COLO668 (cell line): ENCODE results near the gene CLIP4.
A peak's percentile ranks its signal among the peaks of the same experiment; 100 is the strongest.
"Not testable (repeated sequence)": the region's sequence is repeated elsewhere in the genome, so short reads cannot be mapped to it uniquely, and the experiment has no call there.

Experiments used
- DNase-seq: peaks from one replicate; lab custom pipeline; 2025; ENCODE audit not compliant: unreplicated experiment; lab: John Stamatoyannopoulos, UW

The CLIP4 gene

GRCh38 chr2:29114946-29115609 is at the start of gene CLIP4:
TSS of gene CLIP4 (plus strand) at chr2:29115415. CDS start at chr2:29121389, 5,974 bp downstream.
- peak; percentile 37 for DNase-seq

- DNase-seq: no peak
These were observed 48.8 kb upstream of the CLIP4 start for GRCh38 chr2:29066271-29066860.

- no peak for DNase-seq
These were observed 48.1 kb upstream of the CLIP4 start for GRCh38 chr2:29066997-29067605.

GRCh38 chr2:29068513-29068912 is 46.7 kb upstream of the CLIP4 start:
- DNase-seq: no peak

GRCh38 chr2:29070526-29070925 is 44.7 kb upstream of the CLIP4 start:
- DNase-seq: no peak

GRCh38 chr2:29071032-29071975 is 43.9 kb upstream of the CLIP4 start:
- no peak for DNase-seq

GRCh38 chr2:29072251-29072650 is 43.0 kb upstream of the CLIP4 start:
- DNase-seq: no peak

GRCh38 chr2:29072971-29073725 is 42.1 kb upstream of the CLIP4 start:
- DNase-seq: no peak

- no peak for DNase-seq
These were observed 41.3 kb upstream of the CLIP4 start for GRCh38 chr2:29073933-29074332.

GRCh38 chr2:29074411-29074810 is 40.8 kb upstream of the CLIP4 start, which contains the start of gene PCARE:
TSS of gene PCARE (minus strand) at chr2:29074523. CDS start at chr2:29074261, 262 bp downstream.
- no peak for DNase-seq

GRCh38 chr2:29075894-29076705 is 39.1 kb upstream of the CLIP4 start:
- no peak for DNase-seq

- no peak for DNase-seq
These were observed 35.3 kb upstream of the CLIP4 start for GRCh38 chr2:29079887-29080286.

- no peak for DNase-seq
These were observed 34.1 kb upstream of the CLIP4 start for GRCh38 chr2:29080886-29081743.

GRCh38 chr2:29082804-29083495 is 32.3 kb upstream of the CLIP4 start:
- no peak for DNase-seq

- no peak for DNase-seq
These were observed 30.7 kb upstream of the CLIP4 start for GRCh38 chr2:29084554-29084953.

- DNase-seq: not testable (repeated sequence)
These were observed 24.9 kb upstream of the CLIP4 start for GRCh38 chr2:29090311-29090710.

GRCh38 chr2:29096969-29097368 is 18.2 kb upstream of the CLIP4 start:
- DNase-seq: no peak

GRCh38 chr2:29097569-29097968 is 17.6 kb upstream of the CLIP4 start:
- no peak for DNase-seq
